ENCODE measurements around the gene TOMM22. TPM values are rescaled to one million over a fixed set of nuclear protein-coding genes. Genes with fewer than 3 reads are reported as not detected.
"Not testable (repeated sequence)": the region's sequence is repeated elsewhere in the genome, so short reads cannot be mapped to it uniquely, and the experiment has no call there.

TOMM22 gene
- total RNA-seq, 1 experiment from 2014 or later, result 71.5 TPM

GRCh38 chr22:38641476-38642040 is 40.2 kb upstream of the TOMM22 start:
- Mint-ChIP-seq H3K27ac (ENCODE audit: low read depth, unreplicated experiment) (no peak overlapping the region), H3K4me1 (ENCODE audit: insufficient read depth, unreplicated experiment) (no peaks in the 10 kb centered on the region), H3K4me3 (ENCODE audit: unreplicated experiment) (no peak overlapping the region), H3K27me3 (ENCODE audit: insufficient read depth, unreplicated experiment) (no peaks in the 10 kb centered on the region), H3K36me3 (ENCODE audit: insufficient read depth, unreplicated experiment) (peaks cover 21% of the 10 kb centered on the region), H3K9me3 (ENCODE audit: unreplicated experiment) (no peaks in the 10 kb centered on the region)
- no peak for TF ChIP-seq CTCF (IDR thresholded peaks at IDR 0.05; ENCODE audit: unreplicated experiment)
- no TSS peak for BruUV-seq (replicated peaks)
- POLR2A ChIA-PET, result no interaction called here
- intact Hi-C loops (cut with micrococcal nuclease), result no loop called here
- no peak for DNase-seq (ENCODE audit: unreplicated experiment)
- CTCF ChIA-PET, result no interaction called here

- intact Hi-C loops (cut with micrococcal nuclease); H3K4me3 Mint-ChIP-seq (ENCODE audit: unreplicated experiment); DNase-seq (ENCODE audit: unreplicated experiment); H3K9me3 Mint-ChIP-seq (ENCODE audit: unreplicated experiment); H3K27me3 Mint-ChIP-seq (ENCODE audit: insufficient read depth, unreplicated experiment); H3K4me1 Mint-ChIP-seq (ENCODE audit: insufficient read depth, unreplicated experiment); CTCF ChIA-PET; POLR2A ChIA-PET; BruUV-seq (replicated peaks); H3K27ac Mint-ChIP-seq (ENCODE audit: low read depth, unreplicated experiment): not testable (repeated sequence)
- H3K36me3 Mint-ChIP-seq (ENCODE audit: insufficient read depth, unreplicated experiment), result peaks cover 16% of the 10 kb centered on the region
Measured at GRCh38 chr22:38644245-38644644, 37.5 kb upstream of the TOMM22 start.

GRCh38 chr22:38645430-38645829 is 36.3 kb upstream of the TOMM22 start:
- Mint-ChIP-seq H3K4me1 (ENCODE audit: insufficient read depth, unreplicated experiment) (no peaks in the 10 kb centered on the region), H3K4me3 (ENCODE audit: unreplicated experiment) (no peak overlapping the region), H3K27ac (ENCODE audit: low read depth, unreplicated experiment) (no peak overlapping the region), H3K27me3 (ENCODE audit: insufficient read depth, unreplicated experiment) (no peaks in the 10 kb centered on the region), H3K36me3 (ENCODE audit: insufficient read depth, unreplicated experiment) (peaks cover 26% of the 10 kb centered on the region), H3K9me3 (ENCODE audit: unreplicated experiment) (no peaks in the 10 kb centered on the region)
- no peak for DNase-seq (ENCODE audit: unreplicated experiment)
- no TSS peak for BruUV-seq (replicated peaks)
- ChIA-PET CTCF (interaction anchor here (0.5 to 0.6 kb wide), 2 partner anchors 94 to 453 kb away, joined by 3 to 4 read pairs; no protein-coding TSS in a partner anchor), POLR2A (interaction anchor here (0.7 to 1.0 kb wide), 2 partner anchors 9 to 37 kb away, joined by 3 to 4 read pairs; partner anchors contain the start of gene TOMM22)
- intact Hi-C loops (cut with micrococcal nuclease), result no loop called here
- TF ChIP-seq CTCF (IDR thresholded peaks at IDR 0.05; ENCODE audit: unreplicated experiment), result no peak

GRCh38 chr22:38649841-38650522 is 31.8 kb upstream of the TOMM22 start:
- no TSS peak for BruUV-seq (replicated peaks)
- DNase-seq (ENCODE audit: unreplicated experiment), result no peak
- CTCF ChIA-PET, result interaction anchor here (0.6 kb wide), 1 partner anchor 32 kb away, joined by 3 read pairs; the partner anchor contains the start of gene TOMM22
- H3K27me3 Mint-ChIP-seq (ENCODE audit: insufficient read depth, unreplicated experiment), result no peaks in the 10 kb centered on the region
- peaks cover 16% of the 10 kb centered on the region for H3K36me3 Mint-ChIP-seq (ENCODE audit: insufficient read depth, unreplicated experiment)
- TF ChIP-seq CTCF (IDR thresholded peaks at IDR 0.05; ENCODE audit: unreplicated experiment), result no peak
- no peak overlapping the region for H3K4me3 Mint-ChIP-seq (ENCODE audit: unreplicated experiment)
- H3K27ac Mint-ChIP-seq (ENCODE audit: low read depth, unreplicated experiment), result no peak overlapping the region
- no peaks in the 10 kb centered on the region for H3K9me3 Mint-ChIP-seq (ENCODE audit: unreplicated experiment)
- no peaks in the 10 kb centered on the region for H3K4me1 Mint-ChIP-seq (ENCODE audit: insufficient read depth, unreplicated experiment)
- intact Hi-C loops (cut with micrococcal nuclease), result loop anchor here (10.0 kb wide), 1 partner anchor 145 kb away; the partner anchor contains the start of gene DDX17
- POLR2A ChIA-PET, result no interaction called here

Measured in MCF 10A (cell line).